ENCODE measurements around the gene RAPGEF1.

DNA sequence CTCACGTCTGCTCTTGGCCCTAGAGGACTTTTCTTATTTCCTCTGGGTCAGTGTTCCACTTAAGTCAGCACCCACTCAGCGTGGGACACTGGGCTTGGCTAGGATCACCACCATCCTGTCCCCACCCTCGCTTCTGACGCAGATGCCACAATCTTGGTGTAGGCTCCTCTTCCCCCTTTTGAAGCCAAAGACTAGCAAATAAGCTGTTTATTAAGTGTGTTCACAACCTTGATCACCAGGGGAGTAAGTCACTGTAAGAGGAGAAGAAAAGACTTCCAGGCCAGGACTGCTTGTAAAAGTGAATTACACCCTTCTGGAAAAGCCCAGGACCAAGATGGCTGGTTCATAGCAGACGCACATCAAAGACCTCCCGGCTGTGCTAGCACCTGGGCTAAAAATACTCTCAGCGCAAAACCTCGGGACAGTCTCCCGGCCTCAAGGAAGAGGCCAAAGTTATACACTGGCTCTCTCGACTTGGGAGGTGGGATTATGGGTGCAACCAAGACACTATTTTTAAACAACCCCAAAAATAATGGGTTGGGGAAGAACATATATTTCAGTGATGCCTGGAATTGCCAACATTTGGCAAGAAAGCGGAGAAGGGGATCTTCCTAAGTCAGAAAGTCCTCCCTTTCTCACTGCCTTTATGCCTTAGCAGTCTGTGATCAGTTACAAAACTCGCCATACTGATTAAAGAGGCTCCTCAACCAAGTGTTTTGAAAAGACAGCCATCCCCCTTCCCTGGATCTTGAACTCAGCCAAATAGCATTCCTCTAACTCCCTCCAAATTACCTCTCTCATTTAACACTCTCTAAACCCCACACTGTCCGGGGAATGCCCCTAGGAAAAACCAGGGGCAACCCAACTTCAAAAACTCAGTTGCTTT is 69.4 kb downstream of the RAPGEF1 start:
- TF ChIP-seq SIN3A (IDR thresholded peaks at IDR 0.05; ENCODE audit: borderline replicate concordance, insufficient read depth, low read length) (no peak), POLR2AphosphoS5 (IDR thresholded peaks at IDR 0.05; ENCODE audit: low read depth, low read length) (no peak), FOXP2 (optimal IDR thresholded peaks at IDR 0.05; ENCODE audit: borderline replicate concordance, extremely low read depth, extremely low read length, insufficient read depth) (no peak), TAF1 (IDR thresholded peaks at IDR 0.05; ENCODE audit: borderline replicate concordance, insufficient read depth, low read length) (no peak)
- TF ChIP-seq, protein P1, sequence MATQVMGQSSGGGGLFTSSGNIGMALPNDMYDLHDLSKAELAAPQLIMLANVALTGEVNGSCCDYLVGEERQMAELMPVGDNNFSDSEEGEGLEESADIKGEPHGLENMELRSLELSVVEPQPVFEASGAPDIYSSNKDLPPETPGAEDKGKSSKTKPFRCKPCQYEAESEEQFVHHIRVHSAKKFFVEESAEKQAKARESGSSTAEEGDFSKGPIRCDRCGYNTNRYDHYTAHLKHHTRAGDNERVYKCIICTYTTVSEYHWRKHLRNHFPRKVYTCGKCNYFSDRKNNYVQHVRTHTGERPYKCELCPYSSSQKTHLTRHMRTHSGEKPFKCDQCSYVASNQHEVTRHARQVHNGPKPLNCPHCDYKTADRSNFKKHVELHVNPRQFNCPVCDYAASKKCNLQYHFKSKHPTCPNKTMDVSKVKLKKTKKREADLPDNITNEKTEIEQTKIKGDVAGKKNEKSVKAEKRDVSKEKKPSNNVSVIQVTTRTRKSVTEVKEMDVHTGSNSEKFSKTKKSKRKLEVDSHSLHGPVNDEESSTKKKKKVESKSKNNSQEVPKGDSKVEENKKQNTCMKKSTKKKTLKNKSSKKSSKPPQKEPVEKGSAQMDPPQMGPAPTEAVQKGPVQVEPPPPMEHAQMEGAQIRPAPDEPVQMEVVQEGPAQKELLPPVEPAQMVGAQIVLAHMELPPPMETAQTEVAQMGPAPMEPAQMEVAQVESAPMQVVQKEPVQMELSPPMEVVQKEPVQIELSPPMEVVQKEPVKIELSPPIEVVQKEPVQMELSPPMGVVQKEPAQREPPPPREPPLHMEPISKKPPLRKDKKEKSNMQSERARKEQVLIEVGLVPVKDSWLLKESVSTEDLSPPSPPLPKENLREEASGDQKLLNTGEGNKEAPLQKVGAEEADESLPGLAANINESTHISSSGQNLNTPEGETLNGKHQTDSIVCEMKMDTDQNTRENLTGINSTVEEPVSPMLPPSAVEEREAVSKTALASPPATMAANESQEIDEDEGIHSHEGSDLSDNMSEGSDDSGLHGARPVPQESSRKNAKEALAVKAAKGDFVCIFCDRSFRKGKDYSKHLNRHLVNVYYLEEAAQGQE (IDR thresholded peaks at IDR 0.05; ENCODE audit: insufficient read depth in 1 of 2, low read depth in 2 of 2, low read length in 2 of 2), result no peak
